Keratinocyte (primary cell): ENCODE results near the gene PTPRD.

ENCODE experiments used
- EZH2 ChIP-seq: IDR thresholded peaks from one replicate; pipeline ENCODE4 v1.6.1; 2012; ENCODE audit warnings: inconsistent platforms, mild to moderate bottlenecking, low read length, moderate library complexity
- TF ChIP-seq, protein P1 (sequence below), 3 experiments: IDR thresholded peaks in 1 of 3; conservative IDR thresholded peaks in 1 of 3; optimal IDR thresholded peaks in 1 of 3; 2 replicates in 2 of 3; 3 replicates in 1 of 3; pipeline versions ENCODE3 to v1.5.1; 2011; ENCODE audit warnings: low read length in 3 of 3, mild to moderate bottlenecking in 3 of 3, moderate library complexity in 2 of 3, control low read depth in 1 of 3, inconsistent platforms in 1 of 3; ENCODE audit not compliant: insufficient read depth in 2 of 3; ENCODE audit errors: extremely low read depth in 1 of 3

DNA sequence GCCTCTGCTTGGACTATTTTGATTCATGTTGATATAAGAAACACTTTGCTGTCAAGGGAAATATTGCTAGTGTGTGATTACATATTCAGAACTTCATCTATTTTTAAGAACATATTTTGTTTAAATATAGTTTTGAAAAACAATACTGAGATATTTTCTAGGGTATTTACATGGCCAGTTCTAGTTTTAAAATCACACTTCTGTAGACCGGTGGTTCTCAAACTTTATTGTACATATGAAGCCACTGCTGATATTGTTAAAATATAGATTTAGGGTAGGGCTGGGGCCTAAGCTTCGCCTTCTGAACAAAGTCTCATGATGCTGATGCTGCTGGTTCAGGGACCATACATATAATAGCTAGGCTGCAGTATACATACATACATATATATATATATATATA is 1000.0 kb downstream of the PTPRD start:
- TF ChIP-seq, protein P1, sequence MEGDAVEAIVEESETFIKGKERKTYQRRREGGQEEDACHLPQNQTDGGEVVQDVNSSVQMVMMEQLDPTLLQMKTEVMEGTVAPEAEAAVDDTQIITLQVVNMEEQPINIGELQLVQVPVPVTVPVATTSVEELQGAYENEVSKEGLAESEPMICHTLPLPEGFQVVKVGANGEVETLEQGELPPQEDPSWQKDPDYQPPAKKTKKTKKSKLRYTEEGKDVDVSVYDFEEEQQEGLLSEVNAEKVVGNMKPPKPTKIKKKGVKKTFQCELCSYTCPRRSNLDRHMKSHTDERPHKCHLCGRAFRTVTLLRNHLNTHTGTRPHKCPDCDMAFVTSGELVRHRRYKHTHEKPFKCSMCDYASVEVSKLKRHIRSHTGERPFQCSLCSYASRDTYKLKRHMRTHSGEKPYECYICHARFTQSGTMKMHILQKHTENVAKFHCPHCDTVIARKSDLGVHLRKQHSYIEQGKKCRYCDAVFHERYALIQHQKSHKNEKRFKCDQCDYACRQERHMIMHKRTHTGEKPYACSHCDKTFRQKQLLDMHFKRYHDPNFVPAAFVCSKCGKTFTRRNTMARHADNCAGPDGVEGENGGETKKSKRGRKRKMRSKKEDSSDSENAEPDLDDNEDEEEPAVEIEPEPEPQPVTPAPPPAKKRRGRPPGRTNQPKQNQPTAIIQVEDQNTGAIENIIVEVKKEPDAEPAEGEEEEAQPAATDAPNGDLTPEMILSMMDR (optimal IDR thresholded peaks at IDR 0.05 in 1 of 3, IDR thresholded peaks at IDR 0.05 in 1 of 3, conservative IDR thresholded peaks at IDR 0.05 in 1 of 3; ENCODE audit: extremely low read depth in 1 of 3, insufficient read depth in 2 of 3, low read length in 3 of 3) = no peak
- no peak for TF ChIP-seq EZH2
